HG02610 (cell line): ENCODE data around the gene PEPD.
"Not testable (repeated sequence)": the region's sequence is repeated elsewhere in the genome, so short reads cannot be mapped to it uniquely, and the experiment has no call there.

Experiments used
- ATAC-seq: cut with Tn5 transposase; IDR thresholded peaks from one replicate; pipeline ENCODE4 v1.9.1; 2021; ENCODE audit warnings: mild to moderate bottlenecking, moderate library complexity; ENCODE audit not compliant: unreplicated experiment

PEPD gene

DNA sequence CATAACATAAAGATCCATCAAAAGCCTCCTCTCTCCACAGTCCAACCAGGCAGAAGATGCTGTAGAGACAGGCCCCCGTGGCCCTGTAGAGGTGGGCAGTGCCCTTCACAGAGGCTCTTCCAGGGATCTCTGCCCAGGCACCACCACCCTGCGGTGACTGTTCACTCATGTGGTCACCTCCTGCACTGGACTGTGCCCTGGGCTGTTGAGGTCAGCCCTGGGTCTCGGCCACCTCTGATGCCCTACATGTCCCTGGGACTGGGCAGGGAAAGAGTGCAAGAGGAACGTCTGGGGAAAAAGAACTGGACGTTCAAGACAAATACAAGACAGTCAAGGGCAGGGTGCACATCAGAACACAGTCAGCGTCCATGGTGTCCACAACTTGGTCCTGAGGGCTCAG lies 22.3 kb downstream of the PEPD start:
- no peak for ATAC-seq

DNA sequence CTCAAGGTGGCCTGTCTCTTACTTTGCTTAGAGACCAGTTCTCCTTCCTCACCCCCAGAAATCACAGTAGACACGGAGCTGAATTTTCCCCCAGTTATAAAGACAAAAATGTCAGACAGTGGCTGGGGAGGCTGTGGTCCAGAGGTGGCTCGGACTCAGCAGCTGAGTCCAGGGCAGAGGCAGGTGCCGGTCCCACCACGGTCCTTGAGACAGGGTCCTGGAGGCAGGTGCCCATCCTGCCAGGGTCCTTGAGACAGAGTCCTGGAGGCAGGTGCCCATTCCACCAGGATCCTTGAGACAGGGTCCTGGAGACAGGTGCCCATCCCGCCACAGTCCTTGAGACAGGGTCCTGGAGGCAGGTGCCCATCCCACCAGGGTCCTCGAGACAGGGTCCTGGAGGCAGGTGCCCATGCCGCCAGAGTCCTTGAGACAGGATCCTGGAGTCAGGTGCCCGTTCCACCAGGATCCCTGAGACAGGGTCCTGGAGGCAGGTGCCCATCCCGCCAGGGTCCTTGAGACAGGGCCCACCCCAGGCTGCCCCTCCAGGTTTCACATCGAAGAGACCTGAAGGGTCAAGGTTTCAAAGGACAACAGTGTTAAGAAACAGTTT lies 23.1 kb downstream of the PEPD start:
- ATAC-seq, result no peak

DNA sequence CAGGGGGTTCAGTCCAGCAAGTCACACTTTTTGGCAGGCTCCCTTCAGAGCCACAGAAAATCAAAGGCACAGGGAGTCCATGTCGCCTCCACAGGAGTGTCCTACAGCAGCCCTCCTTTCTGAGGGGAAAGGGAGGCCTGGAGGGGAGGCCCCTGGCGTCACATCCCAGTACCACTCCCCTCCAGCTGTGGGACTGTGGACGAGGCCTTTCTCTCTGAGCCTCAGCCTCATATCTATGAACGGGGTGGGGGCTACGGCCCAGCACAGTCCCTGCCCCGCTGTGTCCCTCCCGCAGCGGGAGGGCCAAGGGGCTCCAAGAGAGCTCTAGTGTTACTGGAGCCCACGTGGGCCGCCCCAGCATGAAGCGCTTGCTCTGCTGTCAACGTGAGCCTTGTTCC lies 23.8 kb downstream of the PEPD start:
- ATAC-seq, result no peak

DNA sequence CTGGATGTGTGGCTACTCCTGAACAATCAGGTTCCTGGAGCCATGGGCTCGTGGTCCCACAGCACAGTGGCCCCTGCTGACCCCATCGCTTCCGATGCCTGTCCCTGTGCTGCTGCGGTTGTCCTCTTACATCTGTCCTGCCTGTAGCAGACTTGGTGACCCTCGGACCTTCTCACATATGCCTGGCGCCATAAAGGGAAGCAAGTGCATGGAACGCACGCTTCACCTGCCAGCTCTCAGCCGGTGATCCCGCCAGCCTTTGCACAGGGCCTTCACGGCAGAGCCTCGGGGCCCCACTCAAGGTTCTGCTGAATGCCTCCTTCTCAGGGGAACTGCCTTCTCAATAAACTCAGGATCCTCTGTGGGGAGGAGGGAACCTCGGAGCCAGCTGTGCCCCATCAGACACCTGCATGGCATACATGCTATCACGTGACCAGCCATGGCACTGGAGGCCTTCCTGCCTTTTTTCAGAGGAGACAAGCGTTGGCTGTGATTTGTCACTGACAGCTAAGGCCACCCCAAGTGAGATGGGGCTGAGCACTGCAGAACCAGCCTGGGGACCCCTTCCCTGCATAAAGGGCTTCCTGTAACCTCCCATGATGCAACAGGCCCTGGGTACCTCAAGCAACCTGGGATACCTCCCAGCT lies 24.3 kb downstream of the PEPD start:
- ATAC-seq, result no peak

DNA sequence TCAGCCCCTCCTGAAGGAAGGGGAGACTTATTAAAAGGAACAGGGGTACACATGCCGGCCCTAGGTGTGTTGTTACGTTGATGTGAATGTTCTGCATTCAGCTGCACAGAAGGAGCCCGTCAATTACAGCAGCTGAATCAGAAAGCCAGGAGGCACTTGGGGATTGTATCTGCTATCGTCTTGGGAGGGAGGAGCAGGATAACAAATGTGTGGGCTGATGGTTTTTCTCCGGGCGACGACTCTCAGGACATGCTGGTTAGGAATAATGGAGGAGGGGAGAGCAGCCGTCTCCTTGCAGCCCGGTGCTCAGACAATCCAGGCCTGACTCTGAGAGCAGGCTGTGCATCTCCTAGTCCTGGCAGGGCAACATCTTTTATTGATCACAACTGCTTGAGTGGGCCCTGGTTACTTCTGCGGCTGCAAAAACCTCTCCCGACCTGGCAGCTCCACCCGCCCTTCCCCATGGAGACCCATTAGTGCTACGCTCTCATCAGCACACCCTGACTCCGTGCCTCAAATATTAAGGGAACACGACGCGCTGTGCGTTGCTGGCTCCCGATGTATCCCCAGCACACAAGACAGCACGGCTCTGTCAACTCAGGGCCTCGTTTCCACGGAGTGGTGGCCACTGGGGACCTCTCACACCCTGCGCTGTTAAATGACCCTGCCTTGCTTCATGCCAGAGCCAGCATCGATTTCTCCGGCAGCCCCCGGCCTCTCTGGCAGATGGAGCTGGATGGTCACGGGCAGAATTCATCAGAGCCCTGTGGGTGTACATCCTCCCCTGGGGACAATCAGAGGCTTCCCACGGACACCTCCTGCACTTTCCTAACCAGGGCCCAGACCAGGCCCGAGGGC lies 25.3 kb downstream of the PEPD start:
- ATAC-seq, result no peak

DNA sequence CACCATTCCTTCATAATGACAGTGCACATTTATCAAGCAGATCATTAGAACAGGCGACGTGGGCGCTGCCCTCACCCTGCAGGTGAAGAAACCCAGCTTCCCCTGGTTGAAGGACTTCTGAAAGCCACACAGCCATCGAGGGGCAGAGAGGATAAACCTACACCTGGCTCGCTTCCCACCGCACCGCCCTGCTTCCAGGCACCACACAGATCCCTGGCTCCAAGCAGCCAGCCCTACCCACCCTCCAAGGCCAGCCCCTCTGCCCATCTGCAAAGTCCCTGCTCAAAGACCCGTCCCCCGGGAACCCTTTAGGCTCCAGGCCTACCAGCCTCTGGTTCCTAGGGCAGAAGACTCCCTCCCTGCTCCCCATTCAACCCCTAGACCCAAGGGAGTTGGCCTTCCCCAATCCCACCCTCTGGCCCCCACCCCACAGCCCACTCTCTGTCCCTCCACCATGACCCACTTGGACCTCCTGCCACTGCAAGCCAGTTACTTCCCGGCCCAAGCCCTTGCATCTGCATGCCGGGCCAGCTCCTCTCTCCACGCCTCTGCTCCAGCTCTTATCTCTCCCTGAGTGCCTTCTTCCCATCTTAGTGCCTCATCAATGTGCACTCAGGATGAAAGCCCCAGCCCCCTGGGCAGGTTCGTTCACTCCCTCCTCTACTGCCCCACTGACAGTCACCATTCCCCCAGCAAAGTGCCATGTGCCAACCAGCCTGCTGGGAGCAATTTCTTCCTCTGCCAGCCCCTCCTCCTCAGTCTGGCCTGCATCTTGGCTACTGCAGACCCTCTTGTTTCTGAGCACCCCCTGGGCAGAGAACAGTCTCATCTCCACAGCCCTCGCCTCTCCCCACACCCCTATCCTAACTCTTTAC lies 28.0 kb downstream of the PEPD start:
- ATAC-seq, result no peak

DNA sequence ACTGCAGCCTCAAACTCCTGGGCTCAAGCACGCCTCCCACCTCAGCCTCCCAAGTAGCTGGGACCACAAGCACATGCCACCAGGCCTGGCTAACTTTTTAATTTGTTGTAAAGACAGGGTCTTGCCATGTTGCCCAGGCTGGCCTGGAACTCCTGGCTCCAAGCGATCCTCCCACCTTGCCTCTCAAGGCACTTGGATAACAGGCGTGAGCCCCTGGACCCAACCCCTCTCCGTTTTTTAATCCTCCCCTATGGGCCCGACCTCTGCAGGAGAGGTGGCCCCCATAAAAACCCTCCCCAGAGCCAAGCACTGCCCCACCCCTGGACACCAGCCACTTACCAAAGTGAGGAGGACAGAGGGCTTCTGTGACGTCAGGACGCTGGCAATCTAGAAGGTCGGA lies 28.6 kb downstream of the PEPD start:
- ATAC-seq, result no peak

DNA sequence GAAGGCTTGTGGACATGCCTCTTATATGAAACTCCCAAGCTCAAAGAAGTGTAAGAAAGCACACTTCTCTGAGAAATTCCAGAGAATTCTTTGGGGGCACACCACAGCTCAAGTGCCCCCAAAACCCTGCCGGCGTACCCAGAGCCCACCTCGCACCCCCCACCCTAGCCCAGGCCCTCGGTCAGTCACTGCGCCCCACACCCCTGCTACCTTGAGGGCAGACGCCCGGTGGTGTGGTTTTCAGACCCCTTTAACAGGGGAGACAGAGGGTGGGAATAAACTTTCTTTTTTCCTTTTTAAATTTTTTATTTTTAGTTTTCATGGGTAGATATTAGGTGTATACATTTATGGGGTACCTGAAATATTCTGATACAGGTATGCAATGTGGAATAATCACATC lies 29.5 kb downstream of the PEPD start:
- ATAC-seq, result no peak

DNA sequence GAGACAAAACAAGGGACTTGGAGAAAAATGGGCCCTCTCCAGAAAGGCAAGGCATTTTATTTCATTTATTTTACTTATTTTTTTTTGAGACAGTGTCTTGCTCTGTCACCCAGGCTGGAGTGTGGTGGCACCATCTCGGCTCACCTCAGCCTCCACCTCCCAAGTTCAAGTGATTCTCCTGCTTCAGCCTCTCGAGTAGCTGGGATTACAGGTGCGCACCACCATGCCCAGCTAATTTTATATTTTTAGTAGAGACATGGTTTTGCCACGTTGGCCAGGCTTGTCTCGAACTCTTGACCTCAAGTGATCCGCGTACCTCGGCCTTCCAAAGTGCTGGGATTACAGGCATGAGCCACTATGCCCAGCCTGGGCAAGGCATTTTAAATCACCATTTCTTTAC lies 31.0 kb downstream of the PEPD start:
- ATAC-seq, result not testable (repeated sequence)

DNA sequence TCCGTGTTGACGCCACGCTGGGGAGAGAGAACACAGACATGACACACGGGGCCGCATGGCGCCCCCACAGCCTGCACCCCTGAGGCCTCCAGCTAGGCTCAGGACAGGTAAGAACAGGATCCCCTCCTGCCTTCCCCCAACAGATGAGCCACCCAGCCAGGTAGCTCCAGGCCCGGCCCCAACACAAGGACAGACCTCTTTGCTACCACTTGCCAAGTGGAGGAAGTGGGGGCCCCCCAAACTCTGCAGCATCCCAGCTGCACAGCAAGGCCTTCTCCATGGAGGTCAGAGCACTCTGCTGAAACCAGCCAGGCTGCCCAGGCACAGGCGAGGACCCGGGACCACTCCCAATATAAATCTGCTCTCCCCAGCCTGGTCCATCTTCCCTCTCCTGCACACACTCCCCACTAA lies 31.5 kb downstream of the PEPD start:
- no peak for ATAC-seq

DNA sequence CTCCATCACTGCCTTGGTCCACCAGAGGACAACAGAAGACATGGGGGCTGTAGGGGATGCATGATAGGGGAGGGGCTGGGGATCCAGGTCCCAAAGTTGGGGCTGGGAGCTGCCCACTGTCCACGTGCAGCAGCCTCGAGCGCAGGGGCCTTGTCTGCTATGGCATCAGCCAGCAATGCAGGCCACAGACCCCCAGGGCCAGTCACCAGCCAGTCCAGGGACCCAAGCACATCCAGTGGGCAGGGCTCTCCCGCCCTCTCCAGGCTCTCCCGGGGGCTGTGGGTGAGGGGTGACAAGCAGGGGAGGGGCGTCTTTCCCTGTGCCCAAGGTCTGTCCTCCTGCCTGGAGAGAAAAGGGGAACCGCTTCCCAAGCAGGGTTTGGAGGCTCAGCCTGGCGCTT lies 32.8 kb downstream of the PEPD start:
- no peak for ATAC-seq

DNA sequence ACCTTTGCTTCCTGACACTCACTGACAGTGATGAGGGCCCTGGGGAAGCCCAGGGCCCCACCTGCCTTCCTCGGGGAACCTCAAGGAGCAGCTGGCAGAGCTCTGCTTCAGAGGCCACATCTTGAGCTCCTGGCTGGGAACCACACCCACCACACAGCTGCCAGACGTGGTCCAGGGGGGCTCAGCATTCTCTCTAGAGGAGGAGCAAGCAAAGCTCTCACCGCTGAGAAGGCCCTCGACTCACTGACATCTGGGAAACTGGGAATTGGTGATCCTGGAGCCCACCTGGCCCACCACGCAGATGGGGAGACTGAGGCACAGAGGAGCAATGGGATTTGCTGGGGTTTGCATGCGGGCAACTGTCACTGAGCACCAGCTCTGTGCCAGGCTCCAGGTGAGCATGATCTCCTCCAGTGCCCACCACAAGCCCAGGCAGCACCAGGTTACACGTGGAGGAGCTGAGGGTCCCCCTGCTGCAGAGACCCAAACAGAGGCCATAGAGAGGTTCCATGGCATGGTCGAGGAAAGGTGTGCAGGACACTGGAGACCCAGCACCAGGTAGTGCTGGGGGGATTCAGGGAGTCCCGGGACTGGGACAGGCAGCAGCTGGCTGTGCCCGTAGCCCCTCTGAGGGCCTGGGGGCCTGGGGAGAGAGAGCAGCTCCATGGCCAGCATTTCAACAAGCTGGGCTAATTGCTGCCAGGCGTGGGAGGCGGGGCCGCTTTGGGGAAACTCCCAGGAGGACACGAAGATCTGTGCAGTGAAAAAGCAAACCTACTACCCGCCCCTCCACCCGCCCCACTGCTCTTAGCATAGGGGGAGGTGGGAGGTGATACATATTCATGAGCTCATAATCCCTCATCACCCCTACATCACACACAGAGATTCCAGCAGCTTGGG lies 33.4 kb downstream of the PEPD start:
- no peak for ATAC-seq

DNA sequence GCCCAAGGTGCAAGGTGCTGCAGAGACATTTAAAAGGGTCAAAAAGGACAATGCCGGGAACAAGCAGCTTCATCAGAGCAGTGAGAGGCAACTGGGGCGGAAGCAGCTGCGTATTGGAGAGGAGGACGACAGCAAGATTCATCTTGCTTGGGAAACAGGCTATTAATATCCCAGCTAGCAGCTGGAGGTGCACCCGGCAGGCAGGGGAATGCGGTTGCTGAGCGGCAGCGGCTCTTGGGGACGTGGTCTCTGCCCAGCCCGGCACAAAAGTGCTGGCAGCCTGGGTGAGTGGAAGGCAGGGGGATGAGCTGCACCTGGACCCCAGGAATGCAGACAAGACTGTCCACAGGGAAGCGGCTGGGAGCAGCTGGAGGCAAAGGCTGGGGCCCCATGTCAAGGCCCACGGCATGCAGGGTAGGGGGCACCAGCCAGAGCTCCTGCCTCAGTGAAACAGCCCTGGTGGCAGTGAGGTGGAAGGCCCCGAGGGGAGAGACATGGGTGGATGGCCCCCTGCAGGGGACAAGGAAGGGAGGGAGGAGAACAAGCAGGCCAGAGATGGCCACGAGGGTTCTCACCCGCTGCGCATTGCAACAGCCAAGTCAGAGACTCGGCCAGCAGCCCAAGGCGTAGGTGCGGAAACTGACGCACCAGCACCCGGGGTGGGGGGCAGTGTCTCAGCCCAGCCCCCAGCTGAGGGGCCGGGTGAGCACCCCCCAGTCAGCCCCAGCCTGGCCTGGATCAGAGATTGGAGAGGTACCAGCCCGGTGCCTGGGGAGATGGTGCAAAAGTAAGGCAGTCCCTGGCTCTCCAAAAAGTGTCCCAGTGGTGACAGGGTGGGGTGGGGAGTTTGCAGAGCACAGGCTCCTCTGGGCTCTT lies 34.4 kb downstream of the PEPD start:
- no peak for ATAC-seq

DNA sequence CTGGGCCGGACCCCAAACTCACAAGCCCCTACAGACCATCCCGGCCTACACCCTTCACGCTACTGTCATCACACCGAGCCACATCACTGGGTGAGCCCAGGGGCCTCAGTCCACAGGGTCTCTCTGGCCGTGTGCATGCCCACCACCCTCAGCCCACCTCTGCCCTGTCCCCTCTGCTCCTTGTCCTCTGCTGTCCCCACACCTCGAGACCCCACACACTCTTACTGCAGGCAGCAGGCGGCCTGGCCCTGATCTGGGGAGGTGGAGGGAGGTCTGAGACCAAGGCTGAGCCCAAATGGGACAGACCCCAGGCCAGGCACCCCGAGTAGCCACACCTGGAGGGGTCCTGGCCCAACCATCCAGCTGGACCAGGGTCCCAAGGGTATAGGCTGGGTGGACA lies 35.2 kb downstream of the PEPD start:
- no peak for ATAC-seq

DNA sequence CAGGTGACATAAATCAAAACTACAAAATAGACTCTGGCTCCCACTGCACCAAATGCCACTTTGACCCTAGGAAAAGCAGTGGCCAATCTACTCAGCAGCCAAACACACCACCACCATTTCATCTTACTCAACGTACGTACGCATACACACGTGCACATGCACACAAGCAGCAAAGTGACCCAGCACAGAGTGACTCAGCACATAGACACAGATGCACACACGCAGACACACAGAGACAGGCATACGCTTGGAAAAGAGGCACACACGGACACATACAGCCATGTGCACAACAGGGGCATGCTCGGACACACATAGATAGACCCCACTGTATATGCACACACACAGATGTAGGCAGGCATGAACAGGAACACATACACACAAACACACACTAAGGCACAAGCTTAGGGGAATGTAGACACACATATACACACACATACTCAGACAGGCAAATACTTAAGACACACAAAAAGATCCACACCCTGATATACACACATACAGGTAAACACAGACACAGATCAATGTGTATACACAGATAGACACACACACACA lies 37.3 kb downstream of the PEPD start:
- no peak for ATAC-seq

DNA sequence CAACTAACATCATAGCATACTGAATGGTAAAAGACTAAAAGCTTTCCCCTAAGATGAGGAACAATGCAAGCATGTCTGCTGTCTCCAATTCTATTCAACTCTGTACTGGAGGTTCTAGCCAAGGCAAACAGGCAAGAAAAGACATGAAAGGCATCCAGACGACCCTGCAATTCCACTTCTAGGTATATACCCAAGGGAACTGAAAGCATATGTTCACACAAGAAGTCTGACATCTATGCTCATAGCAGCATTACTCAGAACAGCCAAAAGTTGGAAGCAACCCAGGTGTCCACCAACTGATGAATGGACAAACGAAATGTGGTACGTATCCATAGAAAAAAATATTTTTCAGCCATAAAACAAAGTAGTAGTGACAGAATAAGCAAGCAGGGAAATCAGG lies 39.1 kb downstream of the PEPD start:
- ATAC-seq, result no peak

DNA sequence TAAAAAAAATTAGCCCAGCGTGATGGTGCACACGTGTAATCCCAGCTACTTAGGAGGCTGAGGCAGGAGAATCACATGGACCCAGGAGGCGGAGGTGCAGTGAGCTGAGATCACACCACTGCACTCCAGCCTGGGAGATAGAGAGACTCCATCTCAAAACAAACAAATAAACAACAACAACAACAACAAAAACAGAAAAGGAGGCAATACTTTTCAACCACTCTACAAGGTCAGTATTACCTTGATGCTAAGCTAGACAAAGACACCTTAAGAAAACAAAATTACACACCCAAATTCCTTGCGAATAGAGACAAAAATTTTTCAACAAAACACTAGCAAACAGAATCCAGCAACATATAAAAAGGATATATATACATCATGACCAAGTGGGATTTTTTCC lies 39.7 kb downstream of the PEPD start:
- no peak for ATAC-seq

DNA sequence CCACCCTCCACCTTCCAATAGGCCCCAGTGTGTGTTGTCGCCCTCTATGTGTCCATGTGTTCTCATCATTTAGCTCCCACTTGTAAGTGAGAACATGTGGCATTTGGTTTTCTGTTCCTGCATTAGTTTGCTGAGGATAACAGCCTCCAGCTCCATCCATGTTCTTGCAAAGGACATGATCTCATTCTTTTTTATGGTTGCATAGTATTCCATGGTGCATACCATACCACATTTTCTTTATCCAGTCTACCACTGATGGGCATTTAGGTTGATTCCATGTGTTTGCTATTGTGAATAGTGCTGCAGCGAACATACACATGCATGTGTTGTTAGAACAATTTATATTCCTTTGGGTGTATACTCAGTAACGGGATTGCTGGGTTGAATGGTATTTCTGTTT lies 42.0 kb downstream of the PEPD start:
- ATAC-seq, result not testable (repeated sequence)

DNA sequence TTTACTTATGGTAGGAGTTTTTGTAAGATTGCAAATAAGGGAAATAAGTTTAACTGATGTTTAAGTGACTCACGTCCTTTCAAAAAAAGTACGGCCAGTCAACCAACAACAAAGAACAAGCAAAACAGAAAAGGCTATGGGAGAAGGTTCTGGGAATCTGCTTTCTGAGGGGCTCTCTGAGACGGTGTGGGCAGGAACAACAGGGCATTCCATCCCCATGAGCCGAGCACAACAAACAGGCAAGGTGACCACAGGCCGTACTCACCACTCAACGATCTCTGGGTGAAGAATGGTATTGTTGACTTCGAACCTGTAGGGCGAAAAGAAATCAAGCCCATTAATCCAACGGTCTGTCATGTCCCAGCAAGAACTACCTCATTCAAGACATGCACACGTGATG lies 43.8 kb downstream of the PEPD start:
- ATAC-seq, result no peak
